Osteocyte (in vitro differentiated cells): ENCODE results near the gene PDZRN4. TPM values are rescaled to one million over a fixed set of nuclear protein-coding genes. Genes with fewer than 3 reads are reported as not detected.

ENCODE experiments used
- DNase-seq: peaks from one replicate; pipeline ENCODE4 v3.0.0; 2021; ENCODE audit warnings: mixed read lengths; ENCODE audit not compliant: unreplicated experiment; ENCODE audit errors: extremely low spot score
- H3K27ac Mint-ChIP-seq: one replicate; pipeline ENCODE4 v1.8.0; 2021; ENCODE audit warnings: mild to moderate bottlenecking, mixed read lengths; ENCODE audit not compliant: unreplicated experiment
- H3K27me3 Mint-ChIP-seq: one replicate; pipeline ENCODE4 v1.8.0; 2021; ENCODE audit warnings: mixed read lengths; ENCODE audit not compliant: unreplicated experiment
- H3K36me3 Mint-ChIP-seq: one replicate; pipeline ENCODE4 v1.8.0; 2021; ENCODE audit warnings: mixed read lengths; ENCODE audit not compliant: unreplicated experiment
- H3K4me1 Mint-ChIP-seq: one replicate; pipeline ENCODE4 v1.8.0; 2021; ENCODE audit warnings: mixed read lengths; ENCODE audit not compliant: unreplicated experiment
- H3K4me3 Mint-ChIP-seq: one replicate; pipeline ENCODE4 v1.8.0; 2021; ENCODE audit warnings: mild to moderate bottlenecking, moderate library complexity, mixed read lengths; ENCODE audit not compliant: unreplicated experiment
- H3K9me3 Mint-ChIP-seq: one replicate; pipeline ENCODE4 v1.8.0; 2021; ENCODE audit warnings: mixed read lengths; ENCODE audit not compliant: unreplicated experiment
- total RNA-seq: library from RNA; stranded (reverse); gene quantifications from 2 replicates; pipeline ENCODE4 v1.2.1, GENCODE V29; 2021
- TF ChIP-seq, protein P1 (sequence below): fragments of 200-600 bp; sonication (generic); IDR thresholded peaks from 2 replicates; pipeline ENCODE4 v1.5.0; 2021; ENCODE audit warnings: antibody characterized with exemption, mild to moderate bottlenecking, moderate library complexity

PDZRN4 gene
- total RNA-seq, 1 donor from 2014 or later, result not detected

DNA sequence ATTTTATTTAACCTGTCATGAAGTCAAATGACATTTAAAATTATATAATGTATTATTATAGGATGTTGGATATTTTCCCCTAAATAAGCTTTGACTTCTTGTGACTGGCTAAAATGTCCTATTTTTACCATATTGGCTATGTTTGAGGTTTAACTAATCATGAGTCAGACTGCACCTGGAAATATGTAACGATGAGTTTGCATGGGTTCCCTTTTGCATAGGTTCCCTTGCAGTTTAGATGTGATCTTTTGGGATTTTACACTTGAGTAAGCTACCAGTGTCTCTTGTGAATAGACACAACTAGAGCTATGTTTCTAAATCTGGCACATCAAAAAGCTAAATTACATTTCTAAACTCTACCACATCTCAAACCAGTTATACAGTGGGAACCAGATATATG, 5.2 kb downstream of the PDZRN4 start:
- Mint-ChIP-seq H3K27ac (no peak overlapping the region), H3K27me3 (peaks cover 47% of the 10 kb centered on the region), H3K4me3 (no peak overlapping the region), H3K4me1 (peaks cover 10% of the 10 kb centered on the region), H3K36me3 (no peaks in the 10 kb centered on the region), H3K9me3 (no peaks in the 10 kb centered on the region)
- DNase-seq, result no peak
- TF ChIP-seq, protein P1, sequence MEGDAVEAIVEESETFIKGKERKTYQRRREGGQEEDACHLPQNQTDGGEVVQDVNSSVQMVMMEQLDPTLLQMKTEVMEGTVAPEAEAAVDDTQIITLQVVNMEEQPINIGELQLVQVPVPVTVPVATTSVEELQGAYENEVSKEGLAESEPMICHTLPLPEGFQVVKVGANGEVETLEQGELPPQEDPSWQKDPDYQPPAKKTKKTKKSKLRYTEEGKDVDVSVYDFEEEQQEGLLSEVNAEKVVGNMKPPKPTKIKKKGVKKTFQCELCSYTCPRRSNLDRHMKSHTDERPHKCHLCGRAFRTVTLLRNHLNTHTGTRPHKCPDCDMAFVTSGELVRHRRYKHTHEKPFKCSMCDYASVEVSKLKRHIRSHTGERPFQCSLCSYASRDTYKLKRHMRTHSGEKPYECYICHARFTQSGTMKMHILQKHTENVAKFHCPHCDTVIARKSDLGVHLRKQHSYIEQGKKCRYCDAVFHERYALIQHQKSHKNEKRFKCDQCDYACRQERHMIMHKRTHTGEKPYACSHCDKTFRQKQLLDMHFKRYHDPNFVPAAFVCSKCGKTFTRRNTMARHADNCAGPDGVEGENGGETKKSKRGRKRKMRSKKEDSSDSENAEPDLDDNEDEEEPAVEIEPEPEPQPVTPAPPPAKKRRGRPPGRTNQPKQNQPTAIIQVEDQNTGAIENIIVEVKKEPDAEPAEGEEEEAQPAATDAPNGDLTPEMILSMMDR, result no peak

DNA sequence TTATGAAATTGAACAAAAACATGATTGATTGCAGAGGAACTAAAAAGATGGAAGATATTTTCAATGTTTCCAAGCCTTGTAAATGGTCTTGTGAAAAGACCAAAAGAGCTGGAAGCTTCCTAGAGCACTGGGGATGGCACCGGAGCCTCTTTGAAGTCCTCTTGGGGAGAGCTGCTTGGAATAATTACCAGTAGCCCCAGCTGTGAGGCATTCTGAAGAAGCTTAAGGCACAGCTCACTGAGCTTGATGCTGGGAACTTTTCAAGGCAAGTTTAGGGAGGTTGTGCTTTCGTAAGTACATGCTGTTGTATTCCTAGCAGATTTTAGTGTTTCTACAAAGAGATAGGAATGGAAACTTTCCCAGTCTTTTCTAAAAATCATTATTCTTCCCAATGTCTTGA, 13.9 kb downstream of the PDZRN4 start:
- H3K4me1 Mint-ChIP-seq, result no peaks in the 10 kb centered on the region
- H3K36me3 Mint-ChIP-seq, result no peaks in the 10 kb centered on the region
- DNase-seq, result no peak
- peaks cover 7% of the 10 kb centered on the region for H3K27me3 Mint-ChIP-seq
- no peak overlapping the region for H3K4me3 Mint-ChIP-seq
- no peak overlapping the region for H3K27ac Mint-ChIP-seq
- H3K9me3 Mint-ChIP-seq, result no peaks in the 10 kb centered on the region
- TF ChIP-seq, protein P1, result no peak

DNA sequence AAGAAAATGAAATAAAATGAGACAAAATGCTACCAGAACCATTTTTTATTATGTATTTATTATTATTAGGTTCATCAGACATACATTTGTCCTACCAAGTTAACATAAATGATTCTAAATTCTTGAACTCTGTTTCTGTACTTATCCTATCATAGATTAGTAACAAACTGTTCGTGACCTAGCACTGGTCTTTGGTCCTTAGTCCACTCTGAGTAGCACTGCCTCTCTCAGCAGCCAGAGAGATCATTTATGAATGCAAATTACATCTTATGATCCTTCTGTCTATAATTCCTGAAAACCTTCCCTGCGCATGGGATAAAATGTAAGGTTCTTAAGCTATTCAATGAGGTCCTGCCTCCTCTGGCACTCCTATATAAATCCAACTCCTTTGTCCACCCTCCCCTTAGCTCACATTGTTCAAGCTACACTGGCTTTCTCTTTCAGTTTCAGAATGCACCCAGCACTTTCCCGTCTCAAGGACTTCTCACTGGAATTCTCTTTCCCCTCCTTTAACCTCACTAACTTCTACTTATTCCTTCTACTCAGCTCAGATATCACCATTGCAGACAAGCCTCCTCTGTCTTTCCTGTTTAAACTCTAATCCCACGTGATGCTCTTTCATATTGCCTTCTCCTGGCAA, 17.1 kb downstream of the PDZRN4 start:
- H3K27ac Mint-ChIP-seq, result no peak overlapping the region
- H3K4me1 Mint-ChIP-seq, result no peaks in the 10 kb centered on the region
- no peak for DNase-seq
- no peak overlapping the region for H3K4me3 Mint-ChIP-seq
- TF ChIP-seq, protein P1, result no peak
- no peaks in the 10 kb centered on the region for H3K36me3 Mint-ChIP-seq
- no peaks in the 10 kb centered on the region for H3K9me3 Mint-ChIP-seq
- H3K27me3 Mint-ChIP-seq, result peaks cover 4% of the 10 kb centered on the region

DNA sequence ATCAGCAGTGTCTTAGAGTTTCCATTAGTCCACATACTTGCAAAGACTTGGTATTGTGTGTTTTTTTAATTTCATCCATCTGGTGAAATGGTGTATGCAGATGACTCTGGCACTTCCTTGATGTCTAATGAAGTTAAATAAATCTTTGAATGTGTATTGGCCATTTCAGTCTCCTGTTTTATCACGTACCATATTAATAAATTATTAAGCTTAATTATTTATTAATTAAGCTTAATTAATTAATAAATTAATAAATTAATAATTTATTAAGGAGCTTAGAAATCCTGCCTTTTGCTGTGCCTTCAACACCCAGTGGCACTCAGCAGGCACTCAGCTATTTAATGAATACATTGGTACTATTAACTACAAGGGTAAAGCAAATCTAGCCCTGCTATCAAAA, 18.2 kb downstream of the PDZRN4 start:
- no peaks in the 10 kb centered on the region for H3K4me1 Mint-ChIP-seq
- DNase-seq, result no peak
- no peak overlapping the region for H3K27ac Mint-ChIP-seq
- H3K36me3 Mint-ChIP-seq, result no peaks in the 10 kb centered on the region
- H3K27me3 Mint-ChIP-seq, result peaks cover 4% of the 10 kb centered on the region
- H3K4me3 Mint-ChIP-seq, result no peak overlapping the region
- H3K9me3 Mint-ChIP-seq, result no peaks in the 10 kb centered on the region
- TF ChIP-seq, protein P1, result no peak

DNA sequence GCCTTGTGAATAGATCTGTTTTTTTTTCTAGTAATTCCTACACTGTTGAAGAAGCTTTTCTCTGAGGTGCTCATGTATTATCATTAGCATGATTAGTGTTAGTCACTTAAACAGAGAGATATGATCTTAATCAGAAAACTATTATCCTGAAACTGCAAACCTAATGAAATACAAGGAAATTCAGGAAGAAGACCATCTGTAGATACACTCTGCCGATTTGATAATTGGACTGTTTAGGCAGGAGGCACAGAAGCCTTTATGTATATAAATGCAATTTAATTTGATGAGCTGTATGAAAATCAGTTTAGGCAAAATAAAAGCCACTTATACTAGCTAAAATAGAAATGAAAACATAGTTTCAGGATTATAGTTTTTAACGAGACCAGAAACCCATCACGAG, 23.3 kb downstream of the PDZRN4 start:
- Mint-ChIP-seq H3K4me3 (no peak overlapping the region), H3K27ac (no peak overlapping the region), H3K27me3 (peaks cover 7% of the 10 kb centered on the region), H3K36me3 (no peaks in the 10 kb centered on the region), H3K4me1 (no peaks in the 10 kb centered on the region), H3K9me3 (no peaks in the 10 kb centered on the region)
- TF ChIP-seq, protein P1, result no peak
- DNase-seq, result no peak
